GM23248 (cell line): Measurements from ENCODE around the gene GAB3. TPM values are rescaled to one million over a fixed set of nuclear protein-coding genes. Genes with fewer than 3 reads are reported as not detected.

Source experiments
- DNase-seq: peaks from one replicate; pipeline ENCODE4 v3.0.0-alpha.2; 2015
- H2AFZ ChIP-seq: fragments of 200-600 bp; sonication (generic); 2 replicates; pipeline ENCODE4 v1.6.1; 2016; ENCODE audit warnings: antibody characterized with exemption
- H3F3A ChIP-seq: fragments of 200-600 bp; sonication (generic); 2 replicates; pipeline ENCODE4 v1.6.1; 2016; ENCODE audit warnings: mild to moderate bottlenecking, antibody characterized with exemption, mixed run types; ENCODE audit not compliant: insufficient read depth
- H3K27ac ChIP-seq: fragments of 200-600 bp; sonication (generic); 2 replicates; pipeline ENCODE4 v1.5.1; 2016; ENCODE audit warnings: mild to moderate bottlenecking
- H3K27me3 ChIP-seq: fragments of 200-600 bp; sonication (generic); replicated peaks from 2 replicates; pipeline ENCODE4 v1.6.1; 2016; ENCODE audit warnings: mild to moderate bottlenecking; ENCODE audit not compliant: insufficient read depth
- H3K36me3 ChIP-seq: fragments of 200-600 bp; sonication (generic); 2 replicates; pipeline ENCODE4 v1.6.1; 2016; ENCODE audit warnings: low read depth, mild to moderate bottlenecking
- H3K4me1 ChIP-seq: fragments of 200-600 bp; sonication (generic); 2 replicates; pipeline ENCODE4 v1.6.1; 2016; ENCODE audit warnings: mild to moderate bottlenecking; ENCODE audit not compliant: insufficient read depth
- H3K4me2 ChIP-seq: fragments of 200-600 bp; sonication (generic); one replicate; pipeline ENCODE4 v1.6.1; 2016; ENCODE audit warnings: mild to moderate bottlenecking; ENCODE audit not compliant: unreplicated experiment
- H3K4me3 ChIP-seq: fragments of 200-600 bp; sonication (generic); 2 replicates; pipeline ENCODE4 v1.5.1; 2016; ENCODE audit warnings: mild to moderate bottlenecking
- H3K79me2 ChIP-seq: fragments of 200-600 bp; sonication (generic); 2 replicates; pipeline ENCODE4 v1.6.1; 2016; ENCODE audit warnings: mild to moderate bottlenecking; ENCODE audit not compliant: insufficient read depth
- H3K9ac ChIP-seq: fragments of 200-600 bp; sonication (generic); 2 replicates; pipeline ENCODE4 v1.6.1; 2016; ENCODE audit warnings: mild to moderate bottlenecking
- H3K9me2 ChIP-seq: fragments of 200-600 bp; sonication (generic); 2 replicates; pipeline ENCODE4 v1.6.1; 2016; ENCODE audit warnings: mixed run types, mild to moderate bottlenecking, moderate library complexity; ENCODE audit not compliant: insufficient read depth
- H3K9me3 ChIP-seq: fragments of 200-600 bp; sonication (generic); one replicate; pipeline ENCODE4 v1.6.1; 2017; ENCODE audit warnings: low read depth
- H4K20me1 ChIP-seq: fragments of 200-600 bp; sonication (generic); 2 replicates; pipeline ENCODE4 v1.6.0; 2016; ENCODE audit not compliant: insufficient read depth
- EZH2 ChIP-seq: fragments of 200-600 bp; sonication (generic); IDR thresholded peaks from 2 replicates; pipeline ENCODE4 v1.6.1; 2018; ENCODE audit warnings: antibody characterized with exemption, mild to moderate bottlenecking; ENCODE audit not compliant: insufficient read depth, poor library complexity, severe bottlenecking
- EZH2phosphoT487 ChIP-seq: fragments of 200-600 bp; sonication (generic); IDR thresholded peaks from 2 replicates; pipeline ENCODE4 v1.6.1; 2018; ENCODE audit warnings: antibody characterized with exemption, moderate library complexity, mild to moderate bottlenecking, low read depth; ENCODE audit not compliant: insufficient read depth
- WGBS, 2 experiments: methylation state at CpG; one replicate each; pipeline ENCODE4 v1.1.6; 2015 to 2017; ENCODE audit warnings: low lambda C conversion rate in 2 of 2, low coverage in 1 of 2; ENCODE audit errors: missing lambda C conversion rate in 2 of 2; 5-methylcytosine and 5-hydroxymethylcytosine counted together
- in situ Hi-C: fragments of 300-500 bp; cut with MboI; formaldehyde crosslinking; loops from 2 replicates; pipeline ENCODE4 v1.15.0; 2020
- polyA plus RNA-seq: library from polyadenylated mRNA; unstranded; fragments of >200 nt; fragmentation: Nextera tagmentation; extraction: Ambion mirVana; gene quantifications from 2 replicates; pipeline ENCODE4 v1.2.1, GENCODE V29; 2016
- total RNA-seq: library from RNA; depleted of rRNA; stranded (reverse); fragments of >200 nt; shearing (Covaris generic); gene quantifications from 2 replicates; pipeline ENCODE4 v1.2.3, GENCODE V29; 2014

The GAB3 gene
- total and polyA plus RNA-seq, 2 experiments from 2014 or later = 0.76 to 1.0 TPM

- Histone ChIP-seq H3K4me1 (no peaks in the 10 kb centered on the region), H3K36me3 (no peaks in the 10 kb centered on the region), H3K79me2 (no peaks in the 10 kb centered on the region), H3F3A (no peaks in the 10 kb centered on the region), H4K20me1 (no peaks in the 10 kb centered on the region), H3K4me2 (no peak overlapping the region), H3K27ac (no peak overlapping the region), H3K9me3 (no peaks in the 10 kb centered on the region), H3K9me2 (no peaks in the 10 kb centered on the region), H3K4me3 (no peak overlapping the region), H2AFZ (no peak overlapping the region), H3K27me3 (no peaks in the 10 kb centered on the region), H3K9ac (no peak overlapping the region)
- no peak for DNase-seq
- in situ Hi-C loops = no loop called here
- 54 to 57% methylated on average over 7 of the region's 7 CpGs for WGBS, 2 experiments
- no peak for TF ChIP-seq EZH2phosphoT487
- no peak for TF ChIP-seq EZH2
Measured at GRCh38 chrX:154661899-154662298, 89.0 kb downstream of the GAB3 start.

DNA sequence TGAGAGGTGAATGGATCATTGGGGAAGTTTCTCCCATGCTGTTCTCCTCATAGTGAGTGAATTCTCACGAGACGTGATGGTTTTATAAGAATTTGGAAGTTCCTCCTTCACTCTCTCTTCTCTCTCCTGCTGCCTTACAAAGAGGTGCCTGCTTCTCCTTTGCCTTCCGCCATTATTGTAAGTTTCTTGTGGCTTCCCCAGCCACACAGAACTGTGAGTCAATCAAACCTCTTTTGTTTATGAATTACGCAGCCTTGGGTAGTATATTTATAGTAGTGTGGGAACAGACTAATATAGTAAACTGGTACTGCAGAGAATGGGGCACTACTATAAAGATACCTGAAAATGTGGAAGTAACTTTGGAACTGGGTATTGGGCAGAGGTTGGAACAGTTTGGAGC, 89.7 kb downstream of the GAB3 start:
- TF ChIP-seq EZH2phosphoT487 (no peak), EZH2 (no peak)
- Histone ChIP-seq H3K9me2 (no peaks in the 10 kb centered on the region), H3K4me3 (no peak overlapping the region), H3K36me3 (no peaks in the 10 kb centered on the region), H4K20me1 (no peaks in the 10 kb centered on the region), H3K4me2 (no peak overlapping the region), H3K4me1 (no peaks in the 10 kb centered on the region), H3K9me3 (no peaks in the 10 kb centered on the region), H3K9ac (no peak overlapping the region), H3F3A (no peaks in the 10 kb centered on the region), H2AFZ (no peak overlapping the region), H3K27ac (no peak overlapping the region), H3K79me2 (no peaks in the 10 kb centered on the region), H3K27me3 (no peaks in the 10 kb centered on the region)
- in situ Hi-C loops = no loop called here
- no peak for DNase-seq
- 54 to 58% methylated on average over 3 to 4 of the region's 4 CpGs for WGBS, 2 experiments

DNA sequence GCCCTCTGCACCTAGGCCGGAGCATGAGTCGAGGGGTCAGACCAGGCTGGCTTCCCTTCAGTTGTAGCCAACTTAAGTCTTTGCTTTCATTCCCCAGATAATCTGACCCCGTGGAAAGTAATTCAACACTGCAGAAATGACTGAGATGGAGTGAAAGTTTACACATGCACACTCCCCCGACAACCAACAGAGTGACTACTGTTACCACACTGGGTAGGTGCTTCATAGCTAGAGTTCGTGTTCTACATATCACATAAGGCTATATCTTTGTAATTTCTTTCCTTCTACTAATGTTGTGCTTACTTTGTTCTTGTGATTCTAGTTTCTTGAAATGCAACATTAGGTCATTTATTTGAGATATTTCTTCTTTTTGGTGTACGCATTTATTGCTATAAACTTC, 90.3 kb downstream of the GAB3 start:
- DNase-seq = no peak
- Histone ChIP-seq H4K20me1 (no peaks in the 10 kb centered on the region), H3K4me2 (no peak overlapping the region), H3K36me3 (no peaks in the 10 kb centered on the region), H2AFZ (no peak overlapping the region), H3K9me3 (no peaks in the 10 kb centered on the region), H3K27me3 (no peaks in the 10 kb centered on the region), H3K9me2 (no peaks in the 10 kb centered on the region), H3F3A (no peaks in the 10 kb centered on the region), H3K9ac (no peak overlapping the region), H3K79me2 (no peaks in the 10 kb centered on the region), H3K27ac (no peak overlapping the region), H3K4me3 (no peak overlapping the region), H3K4me1 (no peaks in the 10 kb centered on the region)
- in situ Hi-C loops = no loop called here
- 65 to 67% methylated on average over 6 of the region's 6 CpGs for WGBS, 2 experiments
- TF ChIP-seq EZH2phosphoT487 = no peak
- TF ChIP-seq EZH2 = no peak

DNA sequence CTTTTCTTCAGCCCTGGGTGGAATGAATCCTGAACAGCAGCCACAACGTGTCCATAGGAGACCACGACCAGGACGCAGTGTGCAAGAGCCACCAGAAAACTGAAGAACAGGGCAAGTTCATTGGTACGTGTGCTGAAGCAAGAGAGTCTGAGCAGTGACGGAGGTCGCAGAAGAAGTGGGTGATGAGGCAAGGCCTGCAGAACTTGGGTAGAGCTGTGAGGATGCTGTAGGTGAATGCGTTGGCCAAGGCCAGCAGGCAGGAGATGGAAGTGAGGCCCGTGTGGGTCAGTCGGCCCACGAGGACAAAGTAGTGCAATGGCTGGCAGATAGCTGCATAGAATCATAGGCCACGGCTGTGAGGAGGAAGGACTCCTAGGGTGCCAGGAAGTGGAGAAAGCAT, 91.9 kb downstream of the GAB3 start:
- no peaks in the 10 kb centered on the region for H3K36me3 ChIP-seq
- H3K27me3 ChIP-seq = no peaks in the 10 kb centered on the region
- H2AFZ ChIP-seq = no peak overlapping the region
- no peaks in the 10 kb centered on the region for H3K9me3 ChIP-seq
- H3K4me3 ChIP-seq = no peak overlapping the region
- no peaks in the 10 kb centered on the region for H3F3A ChIP-seq
- H3K27ac ChIP-seq = no peak overlapping the region
- in situ Hi-C loops = no loop called here
- no peaks in the 10 kb centered on the region for H3K4me1 ChIP-seq
- no peaks in the 10 kb centered on the region for H3K79me2 ChIP-seq
- no peak for TF ChIP-seq EZH2phosphoT487
- TF ChIP-seq EZH2 = no peak
- no peaks in the 10 kb centered on the region for H4K20me1 ChIP-seq
- no peak for DNase-seq
- H3K9me2 ChIP-seq = no peaks in the 10 kb centered on the region
- WGBS, 2 experiments = 56 to 63% methylated on average over 10 to 11 of the region's 11 CpGs
- no peak overlapping the region for H3K9ac ChIP-seq
- H3K4me2 ChIP-seq = no peak overlapping the region

- H3K27me3 ChIP-seq = no peaks in the 10 kb centered on the region
- no peaks in the 10 kb centered on the region for H3K79me2 ChIP-seq
- no peak overlapping the region for H3K27ac ChIP-seq
- H3K4me1 ChIP-seq = no peaks in the 10 kb centered on the region
- TF ChIP-seq EZH2phosphoT487 = no peak
- no peak for TF ChIP-seq EZH2
- in situ Hi-C loops = no loop called here
- no peak overlapping the region for H3K4me3 ChIP-seq
- no peaks in the 10 kb centered on the region for H3K9me3 ChIP-seq
- no peaks in the 10 kb centered on the region for H3K9me2 ChIP-seq
- no peaks in the 10 kb centered on the region for H4K20me1 ChIP-seq
- H3K36me3 ChIP-seq = no peaks in the 10 kb centered on the region
- no peaks in the 10 kb centered on the region for H3F3A ChIP-seq
- DNase-seq = no peak
- no peak overlapping the region for H3K4me2 ChIP-seq
- H2AFZ ChIP-seq = no peak overlapping the region
- WGBS, 2 experiments = 70 to 73% methylated on average over 11 to 12 of the region's 12 CpGs
- H3K9ac ChIP-seq = no peak overlapping the region
Measured at GRCh38 chrX:154658187-154658586, 92.7 kb downstream of the GAB3 start.
